Brain microvascular endothelial cell (primary cell): Measurements from ENCODE around the gene SLC1A5.

Experiments
- DNase-seq: peaks from one replicate; pipeline ENCODE4 v3.0.0-alpha.2; 2020
- H3K27ac ChIP-seq: fragments of 250-450 bp; sonication (Bioruptor Pico); 2 replicates; pipeline ENCODE4 v1.5.1; 2020; ENCODE audit warnings: mild to moderate bottlenecking, moderate library complexity
- H3K27me3 ChIP-seq: fragments of 250-450 bp; sonication (Bioruptor Pico); replicated peaks from 2 replicates; pipeline ENCODE4 v1.5.1; 2020; ENCODE audit warnings: mild to moderate bottlenecking
- H3K36me3 ChIP-seq: fragments of 250-450 bp; sonication (Bioruptor Pico); replicated peaks from 2 replicates; pipeline ENCODE4 v1.5.1; 2020; ENCODE audit warnings: mild to moderate bottlenecking
- H3K4me3 ChIP-seq: 2 replicates; pipeline ENCODE4 v1.5.1; 2011; ENCODE audit warnings: low read depth, mild to moderate bottlenecking, control low read depth, low read length, moderate library complexity
- CTCF ChIP-seq: IDR thresholded peaks from 2 replicates; pipeline ENCODE4 v1.5.1; 2011; ENCODE audit warnings: low read depth, mild to moderate bottlenecking, moderate library complexity, low read length, control low read depth, inconsistent platforms; ENCODE audit errors: missing control alignments
- in situ Hi-C: cut with HindIII; loops from 2 replicates; pipeline ENCODE4 v1.10.0; 2017; ENCODE audit warnings: low sequenced_read_pairs, low pct_ligation_motif_present

The SLC1A5 gene

GRCh38 chr19:46759817-46760333, 28.5 kb downstream of the SLC1A5 start:
- in situ Hi-C loops, result no loop called here
- H3K27ac ChIP-seq, result no peak overlapping the region
- H3K4me3 ChIP-seq, result no peak overlapping the region
- H3K36me3 ChIP-seq, result peaks cover 11% of the 10 kb centered on the region
- DNase-seq, result peak; percentile 29
- TF ChIP-seq CTCF, result no peak
- H3K27me3 ChIP-seq, result no peaks in the 10 kb centered on the region

- no peak for DNase-seq
- Histone ChIP-seq H3K27ac (no peak overlapping the region), H3K36me3 (peaks cover 11% of the 10 kb centered on the region), H3K27me3 (no peaks in the 10 kb centered on the region), H3K4me3 (no peak overlapping the region)
- in situ Hi-C loops, result no loop called here
- no peak for TF ChIP-seq CTCF
Measured at GRCh38 chr19:46759206-46759605, 29.2 kb downstream of the SLC1A5 start.

- TF ChIP-seq CTCF, result no peak
- Histone ChIP-seq H3K27me3 (no peaks in the 10 kb centered on the region), H3K27ac (no peak overlapping the region), H3K4me3 (no peak overlapping the region), H3K36me3 (peaks cover 14% of the 10 kb centered on the region)
- DNase-seq, result no peak
- in situ Hi-C loops, result no loop called here
Measured at GRCh38 chr19:46756544-46756888, 31.9 kb downstream of the SLC1A5 start.

GRCh38 chr19:46755853-46756543, 32.4 kb downstream of the SLC1A5 start:
- no peak for TF ChIP-seq CTCF
- H3K36me3 ChIP-seq, result peaks cover 14% of the 10 kb centered on the region
- H3K27ac ChIP-seq, result no peak overlapping the region
- in situ Hi-C loops, result no loop called here
- DNase-seq, result no peak
- no peak overlapping the region for H3K4me3 ChIP-seq
- H3K27me3 ChIP-seq, result no peaks in the 10 kb centered on the region

- H3K4me3 ChIP-seq, result no peak overlapping the region
- H3K27ac ChIP-seq, result no peak overlapping the region
- H3K36me3 ChIP-seq, result peaks cover 14% of the 10 kb centered on the region
- TF ChIP-seq CTCF, result no peak
- H3K27me3 ChIP-seq, result no peaks in the 10 kb centered on the region
- DNase-seq, result no peak
- in situ Hi-C loops, result no loop called here
Measured at GRCh38 chr19:46755077-46755852, 33.1 kb downstream of the SLC1A5 start.
